Right forelimb (tissue), 1 donor: ENCODE measurements around the gene FSCN2.
A peak's percentile ranks its signal among the peaks of the same experiment; 100 is the strongest.

Source experiments
- DNase-seq: peaks from one replicate; pipeline ENCODE4 v3.0.0-alpha.2; 2018

Gene FSCN2

DNA sequence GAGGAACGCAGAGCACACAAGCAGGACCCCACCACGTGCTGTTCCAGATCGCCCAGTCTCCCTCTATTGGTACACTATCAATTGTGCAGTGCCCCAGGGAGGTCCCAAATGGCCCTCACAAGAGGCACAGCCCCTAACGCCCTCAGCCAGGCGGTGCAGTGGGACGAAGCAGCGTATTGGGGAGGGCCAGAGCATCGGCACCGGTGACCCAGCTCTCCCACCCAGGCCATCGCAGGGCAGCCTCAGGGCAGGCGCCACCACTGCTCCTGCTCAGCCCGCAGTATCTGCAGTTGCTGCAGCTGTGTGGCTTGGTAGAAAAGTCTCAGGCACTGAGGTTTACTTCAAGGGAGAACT lies 29.9 kb downstream of the FSCN2 start:
- no peak for DNase-seq

DNA sequence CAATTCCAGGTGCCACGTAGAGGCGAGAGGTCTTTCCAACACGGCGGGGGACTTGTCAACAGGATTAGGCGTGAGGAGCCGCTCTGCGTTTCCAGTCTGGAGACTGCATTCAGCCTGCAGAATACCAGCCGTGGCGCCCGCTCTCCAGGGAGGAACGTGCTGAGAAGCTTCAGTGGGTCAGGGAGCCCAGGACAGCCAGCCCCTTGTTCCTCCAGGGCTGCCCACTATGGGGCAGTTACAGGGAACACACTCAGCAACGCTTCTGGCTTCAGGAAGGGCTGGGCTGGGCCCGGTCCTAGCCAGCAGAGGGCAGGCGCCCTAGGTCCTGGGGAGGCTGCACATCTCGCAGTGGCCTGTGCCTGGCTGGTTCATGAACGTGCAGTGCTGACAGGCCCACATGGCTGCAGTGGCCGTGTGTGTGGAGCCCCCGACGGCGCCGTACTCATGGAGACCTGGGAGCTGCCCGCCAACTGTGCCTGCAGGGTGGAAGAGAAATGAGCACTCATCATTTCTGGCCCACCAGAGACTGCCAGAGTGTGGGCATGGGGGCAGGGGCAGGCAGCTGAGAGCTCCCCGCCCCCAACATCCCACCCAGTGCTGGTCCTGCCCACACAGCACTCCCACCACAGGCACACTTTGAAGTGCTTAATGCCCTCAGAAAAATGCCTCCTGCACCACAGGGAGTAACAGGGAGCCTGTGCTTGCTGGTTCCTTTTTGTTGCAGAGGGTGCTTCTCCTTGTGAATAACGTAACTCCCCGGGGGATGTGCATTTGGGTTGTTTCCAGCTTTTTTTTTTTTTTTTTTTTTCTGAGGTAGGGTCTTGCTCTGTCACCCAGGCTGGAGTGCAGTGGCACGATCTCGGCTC lies 31.0 kb downstream of the FSCN2 start:
- DNase-seq, result no peak

DNA sequence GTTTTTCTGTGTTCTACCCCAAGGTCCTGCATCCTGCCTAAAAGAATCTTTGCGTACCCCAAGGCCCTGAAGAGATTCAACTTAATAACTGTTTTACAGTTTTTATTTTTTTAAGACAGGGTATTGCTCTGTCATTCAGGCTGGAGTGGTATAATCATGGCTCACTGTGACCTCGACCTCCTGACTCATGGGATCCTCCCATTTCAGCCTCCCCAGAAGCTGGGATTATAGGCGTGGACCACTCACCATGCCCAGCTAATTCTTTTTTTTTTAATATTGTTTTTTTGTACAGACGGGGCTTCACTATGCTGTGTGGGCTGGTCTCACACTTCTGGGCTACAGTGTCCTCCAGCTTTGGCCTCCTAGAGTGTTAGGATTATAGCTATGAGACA lies 33.3 kb downstream of the FSCN2 start:
- no peak for DNase-seq

DNA sequence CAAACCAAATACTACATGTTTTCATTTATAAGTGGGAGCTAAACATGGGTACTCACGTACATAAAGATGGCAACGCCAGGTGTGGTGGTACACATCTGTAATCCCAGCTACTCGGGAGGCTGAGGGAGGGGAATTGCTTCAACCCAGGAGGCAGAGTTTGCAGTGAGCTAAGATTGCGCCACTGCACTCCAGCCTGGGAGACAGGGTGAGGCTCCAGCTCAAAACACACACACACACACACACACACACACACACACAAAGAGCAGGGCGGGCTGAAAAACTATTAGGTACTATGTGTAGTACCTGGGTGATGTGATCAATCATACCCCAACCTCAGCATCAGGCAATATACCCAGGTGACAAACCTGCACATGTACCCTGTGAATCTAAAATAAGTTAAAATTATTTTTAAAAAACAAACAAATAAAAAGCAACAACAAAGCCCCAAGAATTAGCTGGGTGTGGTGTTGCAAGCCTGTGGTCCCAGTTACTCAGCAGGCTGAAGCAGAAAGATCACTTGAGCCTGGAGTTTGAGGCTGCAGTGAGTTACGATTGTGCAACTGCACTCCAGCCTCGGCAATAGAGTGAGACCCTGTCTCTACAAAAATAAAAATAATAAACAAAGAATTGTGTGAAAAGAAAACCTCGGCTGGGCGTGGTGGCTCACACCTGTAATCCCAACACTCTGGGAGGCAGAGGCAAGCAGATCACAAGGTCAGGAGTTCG lies 35.8 kb downstream of the FSCN2 start:
- DNase-seq, result no peak

DNA sequence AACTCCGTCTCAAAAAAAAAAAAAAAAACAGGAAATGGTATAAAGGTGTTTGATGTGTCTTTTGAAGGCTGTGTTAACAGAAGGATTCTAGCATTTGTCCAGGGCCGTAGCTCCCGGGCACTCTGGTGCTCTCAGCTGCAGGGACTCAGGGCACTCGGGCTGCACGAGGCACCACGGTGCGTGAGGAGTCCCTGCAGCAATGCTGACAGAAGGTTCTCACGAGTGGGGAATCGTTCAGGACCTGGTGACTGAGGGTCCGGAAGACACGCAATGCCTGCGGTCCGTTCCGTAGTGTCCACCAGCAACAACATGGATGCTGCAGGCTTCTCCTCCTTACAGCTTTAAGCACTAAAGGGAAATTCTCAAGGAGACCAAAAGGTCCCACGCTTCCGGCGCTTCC lies 36.6 kb downstream of the FSCN2 start:
- no peak for DNase-seq

DNA sequence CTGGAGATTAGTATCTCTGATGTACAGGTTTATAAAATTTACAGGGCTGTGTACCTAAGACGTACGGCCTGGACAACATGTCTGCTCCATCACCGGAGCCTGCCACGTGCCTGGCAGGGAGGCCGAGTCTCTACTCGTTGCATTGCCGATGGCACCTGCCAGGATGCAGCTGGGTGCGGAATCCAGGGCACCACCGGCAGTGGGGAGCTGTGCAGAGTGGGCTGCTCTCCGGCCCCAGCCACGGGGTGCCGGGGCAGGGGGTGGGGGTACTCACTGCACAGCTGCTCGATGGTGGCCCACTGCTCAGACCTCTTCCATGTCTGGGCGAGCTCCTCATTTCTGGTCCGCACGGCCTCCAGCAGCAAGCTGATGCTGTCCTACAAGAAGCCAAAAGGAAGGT lies 37.1 kb downstream of the FSCN2 start:
- no peak for DNase-seq

DNA sequence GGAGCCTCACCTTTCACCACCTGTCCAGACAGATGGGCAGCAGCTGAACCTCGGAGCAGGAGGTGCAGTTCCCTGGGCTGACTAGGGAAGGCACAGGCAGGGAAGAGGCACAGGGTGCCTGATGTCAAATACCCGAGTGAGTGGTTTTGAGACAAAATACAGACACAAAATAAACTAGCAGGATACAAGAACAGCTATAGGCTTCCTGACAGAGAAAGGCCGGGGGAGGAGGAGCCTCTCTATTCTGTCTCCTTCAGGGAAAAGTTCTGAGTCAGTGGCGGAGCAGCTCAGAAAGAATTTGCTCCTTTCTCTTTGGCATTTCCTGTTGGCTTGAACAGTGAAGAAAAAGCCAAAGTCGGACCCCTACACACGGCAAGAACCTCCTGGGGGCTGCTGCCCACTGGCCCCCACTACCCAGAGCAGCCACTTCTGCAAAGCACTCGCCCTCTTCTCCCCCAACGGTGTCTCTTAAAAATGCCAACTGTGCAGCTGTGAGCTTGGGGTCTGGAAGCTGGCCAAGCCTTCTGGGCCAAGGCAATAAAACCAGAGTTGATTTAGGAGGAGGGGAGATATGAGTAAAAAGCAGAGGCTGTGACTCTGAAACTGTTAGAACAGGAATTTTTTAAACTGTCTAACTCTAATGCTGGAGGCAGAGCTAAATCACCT lies 38.4 kb downstream of the FSCN2 start:
- DNase-seq, result peak; percentile 86

DNA sequence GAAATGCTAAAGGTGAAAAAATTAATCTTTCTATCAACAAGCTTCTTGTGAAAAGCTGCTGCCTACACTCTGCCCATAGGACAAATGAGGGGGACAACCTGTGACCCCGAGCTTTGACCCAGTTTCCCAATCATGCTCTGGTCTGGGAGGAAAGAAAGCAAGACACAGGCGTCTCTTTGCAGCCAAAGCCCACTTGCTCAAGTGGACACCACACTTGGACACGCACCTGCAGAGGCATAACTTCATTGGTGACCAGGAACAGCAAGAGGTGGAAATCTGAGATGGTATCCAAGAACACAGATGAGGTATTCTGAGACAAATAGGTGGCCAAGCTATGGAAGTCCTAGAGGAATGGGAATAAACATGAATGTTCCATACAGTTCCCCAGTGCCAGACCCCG lies 39.0 kb downstream of the FSCN2 start:
- no peak for DNase-seq

DNA sequence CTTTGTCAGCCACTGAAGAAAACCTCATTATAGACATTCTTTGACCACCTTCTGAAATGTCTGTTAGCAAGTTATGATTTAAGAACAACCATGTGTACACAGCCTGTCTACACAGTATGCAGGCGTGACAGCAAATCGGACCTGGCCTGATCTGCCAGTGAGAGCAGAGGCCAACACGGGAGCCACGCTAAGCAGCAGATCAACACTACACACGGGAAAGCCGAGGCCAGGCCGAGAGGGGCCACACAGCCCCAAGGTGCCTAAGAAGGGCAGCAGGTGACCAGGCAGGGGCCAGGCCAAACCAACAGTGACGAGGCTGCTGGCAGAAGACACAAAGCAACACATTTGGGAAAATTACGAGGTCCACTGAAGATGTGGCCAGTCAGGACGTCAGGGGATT lies 40.2 kb downstream of the FSCN2 start:
- no peak for DNase-seq

DNA sequence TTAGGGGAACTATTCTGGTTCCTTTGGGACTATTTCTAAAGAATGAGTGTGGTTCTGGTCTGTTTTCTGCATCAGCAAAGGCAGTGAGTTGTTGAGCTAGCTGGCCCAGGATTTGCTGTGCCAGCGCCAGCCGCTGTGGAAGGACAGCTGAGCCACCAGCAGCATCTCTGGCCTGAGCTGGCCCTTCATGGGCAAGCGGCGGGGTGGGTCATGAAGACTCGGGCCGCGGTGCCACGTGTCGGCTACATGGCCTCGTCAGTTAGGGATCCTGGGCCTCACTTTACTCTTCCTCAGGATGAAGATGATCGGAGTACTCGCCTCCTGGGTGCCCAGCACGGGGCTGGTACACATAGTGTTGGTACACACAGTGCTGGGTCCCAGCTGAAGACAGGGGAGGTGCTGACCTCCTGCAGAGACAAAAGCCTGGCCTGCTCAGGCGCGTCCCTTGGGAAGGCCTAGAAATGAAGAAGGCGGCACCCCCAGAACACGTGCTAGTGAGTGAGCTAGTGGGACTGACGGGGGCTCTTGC lies 41.9 kb downstream of the FSCN2 start:
- DNase-seq, result no peak

DNA sequence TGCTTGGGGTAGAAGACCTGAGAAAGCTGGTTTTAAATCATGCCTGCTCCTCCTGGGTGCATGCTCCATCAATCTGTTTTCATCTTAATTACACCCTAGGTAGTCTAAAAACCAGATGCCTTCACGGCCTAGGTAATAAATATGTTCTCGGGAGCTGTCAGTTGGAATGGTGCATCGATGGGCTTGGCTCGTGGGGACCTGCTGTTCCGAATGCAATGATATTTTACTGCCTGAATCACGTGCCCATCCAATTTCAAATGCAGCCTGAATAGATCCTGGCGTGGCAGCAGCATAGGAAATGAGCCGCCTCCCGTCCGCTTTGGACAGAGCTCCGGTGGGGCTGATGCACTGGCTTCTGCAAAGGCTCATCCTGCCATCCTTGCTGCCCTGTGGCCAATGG lies 42.8 kb downstream of the FSCN2 start:
- DNase-seq, result no peak

DNA sequence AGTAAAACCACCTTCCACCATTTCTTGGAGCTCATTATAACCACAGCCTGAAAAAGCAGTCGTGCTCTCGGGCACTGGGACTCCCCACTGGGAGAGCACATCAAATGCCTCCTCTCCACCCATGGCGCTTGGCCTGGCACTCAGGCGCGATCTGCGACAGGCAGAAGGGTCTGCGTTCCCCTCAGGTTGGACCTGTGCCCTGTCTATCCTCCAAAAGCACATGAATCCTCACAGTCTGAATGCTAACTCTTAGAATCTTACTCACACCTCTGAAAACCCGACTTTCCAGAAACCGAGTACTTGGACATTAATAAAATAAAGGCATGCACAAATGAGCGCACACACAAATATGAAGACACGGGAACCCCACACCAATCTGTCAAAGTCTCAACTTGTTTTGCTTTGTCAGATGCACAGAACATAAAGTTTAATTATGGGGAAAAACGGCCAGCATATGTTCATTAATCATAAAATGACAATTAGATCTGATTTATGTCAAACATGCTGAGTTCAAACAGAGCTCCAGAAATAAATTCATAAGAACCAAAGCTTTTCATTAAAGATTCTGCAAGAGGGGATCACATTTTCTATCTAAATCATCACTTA lies 44.5 kb downstream of the FSCN2 start:
- DNase-seq, result no peak

DNA sequence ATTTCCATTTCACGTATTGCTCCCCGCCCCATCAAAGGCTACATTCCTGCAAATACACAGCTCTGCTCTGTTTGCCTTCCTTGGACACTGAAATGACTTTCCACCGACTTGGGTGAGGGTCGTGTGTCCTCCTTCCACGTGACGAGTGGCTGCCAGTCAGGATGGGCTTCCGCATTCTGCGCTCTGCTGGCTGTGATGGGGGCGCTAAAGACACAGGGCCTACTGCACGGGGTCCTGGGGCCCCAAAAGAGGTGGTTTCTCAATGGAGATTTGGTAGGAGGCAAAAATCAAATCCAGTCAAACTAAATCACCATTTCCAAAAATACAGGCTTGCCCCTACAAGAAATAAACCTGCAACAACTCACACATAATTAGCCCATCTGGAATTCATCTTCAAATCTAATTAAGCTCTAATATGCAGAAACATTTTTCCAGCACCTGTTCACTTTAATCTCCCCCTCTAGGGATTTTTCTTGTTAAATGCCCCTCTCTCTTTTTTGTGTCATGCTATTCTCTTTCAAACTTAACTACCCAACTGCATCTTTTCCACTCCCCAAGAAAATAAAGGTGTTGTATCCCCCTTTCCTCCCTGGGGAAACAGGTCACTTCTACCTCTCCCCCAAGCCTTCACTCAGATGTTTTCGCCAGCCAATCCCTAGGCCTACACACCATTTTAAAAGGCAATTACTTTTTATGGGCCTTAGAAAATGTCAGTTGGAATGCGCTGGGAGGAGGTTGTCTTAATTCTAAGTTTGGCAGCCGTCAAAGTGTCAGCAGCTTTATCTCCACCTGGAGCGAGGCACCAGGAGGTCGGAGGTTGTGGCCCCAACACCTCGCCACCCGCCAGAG lies 45.8 kb downstream of the FSCN2 start:
- DNase-seq, result no peak

DNA sequence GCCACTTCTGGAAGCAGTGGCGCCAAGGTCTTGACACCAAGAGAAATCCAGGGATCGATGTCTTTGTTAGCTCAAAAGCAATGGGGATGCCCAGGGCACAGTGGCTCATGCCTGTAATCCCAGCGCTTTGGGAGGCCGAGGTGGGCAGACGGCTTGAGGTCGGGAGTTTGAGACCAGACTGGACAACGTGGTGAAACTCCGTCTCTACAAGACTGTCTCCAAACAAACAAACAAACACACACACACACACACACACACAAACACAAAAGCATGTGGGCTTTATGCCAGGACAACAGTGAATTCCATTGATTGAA lies 46.4 kb downstream of the FSCN2 start:
- no peak for DNase-seq

DNA sequence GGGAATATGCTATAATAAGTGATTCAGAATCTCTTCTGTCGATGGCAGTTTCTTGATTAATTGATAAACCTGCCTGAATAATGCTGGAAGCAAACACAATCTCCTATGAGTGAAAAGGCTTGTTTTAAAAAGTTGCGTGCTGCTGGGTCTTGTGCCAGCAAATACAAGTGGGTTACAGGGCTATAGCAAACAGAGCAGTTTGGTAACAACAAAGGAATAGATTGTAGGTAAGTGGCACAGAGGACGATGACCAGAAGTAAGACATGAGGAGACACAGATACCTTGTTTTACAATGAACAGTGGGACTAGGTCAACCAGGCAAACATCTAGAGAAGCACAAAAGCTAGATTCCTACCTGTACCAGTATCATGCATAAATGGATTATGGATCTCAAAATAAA lies 47.7 kb downstream of the FSCN2 start:
- no peak for DNase-seq

DNA sequence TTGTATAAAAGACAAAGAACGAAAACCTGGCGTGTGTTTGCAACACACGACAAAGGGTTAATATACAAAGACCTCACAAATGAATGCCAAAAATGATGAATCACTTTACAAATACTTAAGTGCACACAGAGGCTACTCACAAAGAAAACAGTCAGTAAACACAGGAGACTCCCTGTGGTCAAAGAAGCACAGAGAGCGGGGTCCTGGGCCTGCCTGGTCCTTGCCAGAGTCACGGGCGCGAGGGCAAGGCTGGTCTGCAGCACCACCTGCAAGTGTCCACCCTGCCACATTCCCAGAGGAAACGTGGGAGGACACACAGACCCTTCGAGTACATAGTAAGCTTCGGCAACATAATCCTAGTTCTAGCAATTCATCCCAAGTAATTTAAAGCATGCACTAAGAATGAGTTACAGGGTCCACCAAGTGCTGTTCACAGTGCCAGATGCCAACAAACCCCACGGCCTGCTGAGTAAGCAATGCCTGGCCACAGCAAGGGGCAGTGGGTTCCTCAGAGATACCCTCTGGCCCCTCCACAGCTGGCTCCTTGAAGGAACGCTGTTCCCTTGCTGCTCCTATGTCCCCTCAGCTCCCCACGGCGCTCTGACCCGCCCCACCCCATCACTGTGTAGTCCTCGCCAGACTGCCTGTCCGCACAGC lies 48.6 kb downstream of the FSCN2 start:
- DNase-seq, result no peak

DNA sequence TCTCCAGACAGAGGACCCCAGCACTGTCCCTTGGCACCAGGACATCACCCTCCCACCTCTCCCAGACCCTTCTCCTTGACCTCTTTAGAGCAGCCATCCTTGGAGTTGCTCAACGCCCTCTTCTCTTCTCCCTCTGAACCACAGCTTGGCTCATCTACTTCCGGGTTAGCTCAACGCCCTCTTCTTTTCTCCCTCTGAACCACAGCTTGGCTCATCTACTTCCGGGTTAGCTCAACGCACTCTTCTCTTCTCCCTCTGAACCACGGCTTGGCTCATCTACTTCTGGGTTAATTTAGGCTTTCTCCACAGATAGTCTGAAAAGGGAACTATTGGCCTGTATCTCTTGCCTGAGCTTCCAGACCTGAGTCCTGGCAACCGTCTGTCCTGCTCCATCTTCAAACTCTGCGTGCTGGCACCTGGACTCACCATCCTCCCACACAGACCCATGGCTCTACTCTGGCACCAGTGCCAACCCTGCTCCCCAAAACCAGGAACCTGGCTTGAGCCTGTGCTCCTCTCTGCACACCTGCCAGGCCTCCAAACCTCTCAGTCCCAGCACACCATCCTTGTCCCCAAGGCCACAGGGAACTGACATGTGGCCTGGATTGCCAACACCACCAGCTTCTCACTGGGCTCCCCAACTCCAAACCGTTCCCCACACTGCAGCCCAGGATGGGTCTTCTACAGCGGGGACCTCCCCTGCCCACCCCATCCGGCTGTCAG lies 49.3 kb downstream of the FSCN2 start:
- no peak for DNase-seq

DNA sequence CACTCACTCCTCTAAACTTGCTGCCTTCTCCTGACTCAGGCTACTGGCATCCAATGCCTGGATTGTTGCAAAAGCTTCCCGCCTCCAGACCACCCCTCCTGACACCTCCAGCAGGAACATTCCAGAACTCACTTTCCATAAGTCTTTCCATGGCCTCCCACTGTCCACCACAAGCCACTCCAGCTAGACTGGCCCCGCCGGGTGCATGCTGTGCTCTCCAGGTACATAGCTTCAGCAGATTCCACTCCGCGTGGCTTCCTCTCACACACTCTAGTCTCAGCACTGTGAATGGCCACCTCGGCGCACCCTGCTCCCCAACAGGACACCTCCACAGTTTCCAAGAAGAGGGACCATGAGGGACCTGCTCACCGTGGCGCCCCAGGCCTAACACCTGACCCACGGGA lies 49.9 kb downstream of the FSCN2 start:
- no peak for DNase-seq

DNA sequence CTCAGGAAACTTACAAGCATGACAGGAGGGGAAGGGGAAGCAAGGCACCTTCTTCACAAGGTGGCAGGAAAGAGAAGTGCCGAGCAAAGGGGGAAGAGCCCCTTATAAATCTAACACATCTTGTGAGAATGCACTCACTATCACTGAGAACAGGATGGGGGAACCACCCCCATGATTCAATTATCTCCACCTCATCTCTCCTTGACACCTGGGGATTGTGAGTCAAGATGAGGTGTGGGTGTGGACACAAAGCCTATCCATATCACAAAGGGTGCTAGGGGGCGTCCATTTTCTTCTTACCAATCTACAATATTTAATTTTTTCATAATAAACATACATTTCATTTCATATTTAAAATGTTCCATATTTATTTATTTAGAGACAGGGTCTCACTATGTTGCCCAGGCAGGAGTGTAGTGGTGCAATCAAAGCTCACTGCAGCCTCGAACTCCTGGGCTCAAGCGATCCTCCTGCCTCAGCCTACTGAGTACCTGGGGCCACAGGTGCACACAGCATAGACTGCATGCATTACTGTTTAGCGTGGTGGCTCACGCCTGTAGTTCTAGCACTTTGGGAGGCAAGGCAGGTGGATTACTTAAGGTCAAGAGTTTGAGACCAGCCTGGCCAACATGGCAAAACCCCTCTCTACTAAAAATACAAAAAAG lies 50.5 kb downstream of the FSCN2 start:
- DNase-seq, result no peak

DNA sequence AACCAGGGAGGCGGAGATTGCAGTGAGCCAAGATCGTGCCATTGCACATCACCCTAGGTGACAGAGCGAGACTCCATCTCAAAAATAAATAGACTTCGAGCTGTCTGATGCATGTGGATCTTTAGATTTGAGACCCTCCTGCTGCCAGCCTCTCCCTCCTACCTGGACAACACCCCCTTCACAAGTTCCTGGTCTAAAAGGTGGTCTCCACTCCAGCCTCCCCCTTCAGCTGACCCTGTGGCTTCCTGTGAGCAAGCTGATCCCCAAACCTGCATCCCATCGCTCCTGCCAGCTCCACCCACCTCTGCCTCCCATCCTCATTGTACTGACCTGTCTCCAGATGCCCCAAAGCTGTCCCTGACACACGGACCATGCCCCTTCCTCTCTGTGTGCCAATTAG lies 51.1 kb downstream of the FSCN2 start:
- no peak for DNase-seq

DNA sequence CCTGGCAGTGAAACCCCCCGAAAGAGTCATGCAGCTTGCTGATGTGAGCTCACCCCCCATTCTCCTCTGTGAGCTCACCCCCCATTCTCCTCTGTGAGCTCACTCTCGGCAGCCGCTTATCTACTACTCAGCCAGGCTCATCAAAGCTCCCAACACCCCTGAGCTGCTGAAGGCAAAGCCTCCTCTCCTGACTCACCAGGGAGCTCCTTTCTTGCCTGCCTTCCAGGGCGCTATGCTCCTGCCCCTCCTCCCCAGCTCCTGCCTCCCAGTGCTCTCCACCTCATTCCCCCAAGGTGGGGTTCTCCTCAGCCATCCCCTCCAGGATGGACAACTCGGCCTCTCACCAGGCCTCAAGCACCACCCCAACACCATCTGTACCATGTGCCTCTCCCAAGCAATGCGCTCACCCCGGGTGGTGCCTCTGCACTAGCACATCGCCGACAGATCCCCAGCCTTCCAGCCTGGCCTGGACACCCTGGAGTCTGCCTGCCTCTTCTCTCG lies 51.7 kb downstream of the FSCN2 start:
- DNase-seq, result no peak
